HL-60/S4 treated with phorbol 12-myristate 13-acetate at 8.2 ng/mL for 4 days and 3 days (cell line): ENCODE measurements around the gene ERGIC1.
"Not testable (repeated sequence)": the region's sequence is repeated elsewhere in the genome, so short reads cannot be mapped to it uniquely, and the experiment has no call there.

Source experiments
- in situ Hi-C: fragments of 300-500 bp; cut with MboI; formaldehyde crosslinking; loops from 2 replicates; pipeline ENCODE4 v1.15.0; 2022; ENCODE audit warnings: low sequenced_read_pairs

ERGIC1 gene

DNA sequence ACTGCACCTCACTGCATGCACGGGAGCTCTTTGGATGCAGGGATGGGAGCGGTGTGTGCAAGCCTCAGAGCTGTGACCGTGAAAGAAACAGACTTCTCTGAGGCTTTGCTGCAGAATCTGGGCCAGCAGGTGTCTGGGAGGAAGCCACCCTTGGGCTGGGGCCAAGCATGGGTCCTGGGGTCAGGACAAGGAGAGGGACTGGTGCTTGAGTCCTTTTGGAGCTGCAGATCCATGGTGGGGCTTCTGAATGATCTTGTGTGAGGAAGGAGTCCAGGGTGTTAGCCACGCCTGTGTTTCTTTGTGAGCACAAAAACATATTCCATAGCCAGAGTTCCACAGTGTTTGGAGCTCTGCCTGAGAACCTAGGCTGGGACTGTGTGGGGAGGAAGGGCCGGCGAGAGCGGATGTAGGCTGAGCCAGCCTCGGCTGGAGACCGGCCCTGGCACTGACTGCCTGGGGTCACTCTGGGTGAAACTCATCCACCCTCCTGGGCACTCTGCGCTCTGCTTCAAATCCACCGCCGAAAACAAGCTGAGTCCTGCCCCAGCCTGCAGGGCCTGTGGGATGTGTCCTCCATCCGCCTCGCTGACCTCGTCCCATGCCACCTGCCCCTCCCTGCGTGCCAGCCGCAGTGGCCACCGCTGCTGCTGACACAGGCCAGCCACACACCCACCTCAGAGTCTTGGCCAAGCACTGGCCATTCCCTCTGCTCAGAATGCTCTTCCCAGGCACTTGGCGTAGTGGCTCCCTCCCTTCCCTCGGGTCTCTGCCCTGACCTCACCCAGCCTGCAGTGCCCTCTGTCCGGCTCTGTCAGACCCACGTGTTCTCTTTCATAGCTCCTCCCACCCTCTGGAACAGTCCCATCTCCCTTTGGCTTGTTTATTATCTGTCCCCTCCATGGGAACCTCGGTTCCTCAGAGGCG is 26.7 kb downstream of the ERGIC1 start:
- in situ Hi-C loops: no loop called here

DNA sequence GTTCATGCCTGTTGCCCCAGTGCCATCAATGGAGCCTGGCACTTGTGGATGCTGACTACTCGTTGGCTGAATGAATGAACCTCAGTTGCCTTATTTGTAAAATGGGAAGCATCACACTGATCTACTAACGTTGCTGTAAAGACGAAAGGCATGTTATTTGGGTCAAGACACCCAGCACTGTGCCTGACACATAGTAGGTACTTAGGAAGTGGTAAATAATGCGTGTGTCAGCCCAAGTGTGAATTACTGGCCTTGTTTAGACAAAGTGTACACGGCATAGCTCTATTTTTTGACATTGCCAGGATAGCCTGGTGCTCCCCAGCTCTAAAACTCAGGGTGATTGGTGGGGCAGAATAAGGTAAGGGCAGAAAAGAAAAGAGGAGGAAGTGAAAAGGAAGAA is 27.4 kb downstream of the ERGIC1 start:
- in situ Hi-C loops: no loop called here

DNA sequence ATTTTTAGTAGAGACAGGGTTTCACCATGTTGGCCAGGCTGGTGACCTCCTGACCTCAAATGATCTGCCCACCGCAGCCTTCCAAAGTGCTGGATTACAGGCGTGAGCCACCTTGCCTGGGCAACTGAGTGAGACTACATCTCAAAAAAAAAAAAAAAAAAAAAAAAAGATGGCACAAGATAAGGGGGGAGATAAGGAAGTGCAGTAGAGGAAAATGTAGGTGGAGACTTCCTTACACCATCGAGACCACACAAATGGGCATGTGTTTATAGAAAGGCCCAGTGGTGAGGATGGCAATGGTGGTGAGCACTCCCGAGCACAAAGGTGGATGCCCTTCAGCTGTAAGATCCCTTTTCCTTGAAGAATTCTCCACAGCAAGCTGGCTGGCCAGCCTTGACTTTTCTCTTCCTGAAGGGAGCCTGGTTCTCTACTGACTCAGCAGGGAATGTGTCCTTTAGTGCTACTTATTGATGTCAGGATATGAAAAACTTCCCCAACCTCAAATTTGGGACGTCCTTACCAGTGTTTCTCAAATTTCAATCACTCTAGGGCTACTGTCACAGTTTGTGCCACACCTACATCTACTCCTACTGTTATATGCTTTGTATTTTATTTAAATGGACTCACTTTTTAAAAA is 28.2 kb downstream of the ERGIC1 start:
- in situ Hi-C loops: no loop called here

DNA sequence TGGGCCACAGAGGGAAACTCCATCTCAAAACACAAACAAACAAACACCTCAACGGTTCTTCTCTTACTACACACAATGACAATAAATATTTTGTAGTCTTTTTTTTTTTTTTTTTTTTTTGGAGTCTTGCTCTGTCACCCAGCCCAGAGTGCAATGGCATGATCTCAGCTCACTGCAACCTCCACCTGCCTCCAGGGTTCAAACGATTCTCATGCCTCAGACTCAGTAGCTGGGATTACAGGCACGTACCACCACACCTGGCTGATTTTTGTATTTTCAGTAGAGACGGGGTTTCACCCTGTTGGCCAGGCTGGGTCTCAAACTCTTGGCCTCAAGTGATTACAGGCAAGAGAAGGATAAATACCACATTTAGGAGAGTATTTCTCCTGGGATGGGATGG is 30.1 kb downstream of the ERGIC1 start:
- in situ Hi-C loops: not testable (repeated sequence)

DNA sequence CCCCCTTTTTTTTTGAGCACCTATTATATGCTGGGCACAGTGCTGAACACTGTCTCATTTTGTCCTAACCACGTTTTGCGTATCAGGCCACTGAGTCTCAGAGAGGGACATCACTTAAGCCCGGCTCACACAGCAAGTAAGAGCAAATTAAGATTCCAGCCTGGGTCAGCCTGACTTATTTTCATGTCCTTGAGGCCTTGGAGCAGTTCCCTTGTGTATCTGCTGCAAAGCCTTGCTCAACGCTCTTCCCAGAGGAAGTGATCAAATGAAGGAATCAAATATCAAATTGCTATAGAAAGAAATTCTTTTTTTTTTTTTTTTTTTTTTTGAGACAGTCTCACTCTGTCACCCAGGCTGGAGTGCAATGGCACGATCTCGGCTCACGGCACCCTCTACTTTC is 30.7 kb downstream of the ERGIC1 start:
- in situ Hi-C loops: no loop called here

DNA sequence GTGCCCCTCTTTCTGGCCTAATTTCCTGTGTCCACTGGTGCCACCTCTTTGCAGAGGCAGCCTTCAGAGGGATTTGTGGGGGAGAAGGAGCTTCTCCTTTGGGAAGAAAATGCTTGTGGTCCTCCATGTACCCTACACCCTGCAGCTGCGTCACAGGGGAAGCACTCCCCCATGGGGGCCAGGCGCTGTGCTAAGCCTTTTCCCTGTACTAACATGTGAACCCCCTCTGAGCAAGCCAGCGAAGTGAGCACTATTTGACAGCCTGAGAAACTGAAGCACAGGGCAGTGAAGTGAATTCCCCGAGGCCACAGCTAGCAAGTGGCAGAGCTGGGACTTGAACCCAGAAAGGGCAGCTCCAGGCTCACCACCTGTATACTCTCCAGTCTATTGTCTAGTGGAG is 32.3 kb downstream of the ERGIC1 start:
- in situ Hi-C loops: no loop called here

DNA sequence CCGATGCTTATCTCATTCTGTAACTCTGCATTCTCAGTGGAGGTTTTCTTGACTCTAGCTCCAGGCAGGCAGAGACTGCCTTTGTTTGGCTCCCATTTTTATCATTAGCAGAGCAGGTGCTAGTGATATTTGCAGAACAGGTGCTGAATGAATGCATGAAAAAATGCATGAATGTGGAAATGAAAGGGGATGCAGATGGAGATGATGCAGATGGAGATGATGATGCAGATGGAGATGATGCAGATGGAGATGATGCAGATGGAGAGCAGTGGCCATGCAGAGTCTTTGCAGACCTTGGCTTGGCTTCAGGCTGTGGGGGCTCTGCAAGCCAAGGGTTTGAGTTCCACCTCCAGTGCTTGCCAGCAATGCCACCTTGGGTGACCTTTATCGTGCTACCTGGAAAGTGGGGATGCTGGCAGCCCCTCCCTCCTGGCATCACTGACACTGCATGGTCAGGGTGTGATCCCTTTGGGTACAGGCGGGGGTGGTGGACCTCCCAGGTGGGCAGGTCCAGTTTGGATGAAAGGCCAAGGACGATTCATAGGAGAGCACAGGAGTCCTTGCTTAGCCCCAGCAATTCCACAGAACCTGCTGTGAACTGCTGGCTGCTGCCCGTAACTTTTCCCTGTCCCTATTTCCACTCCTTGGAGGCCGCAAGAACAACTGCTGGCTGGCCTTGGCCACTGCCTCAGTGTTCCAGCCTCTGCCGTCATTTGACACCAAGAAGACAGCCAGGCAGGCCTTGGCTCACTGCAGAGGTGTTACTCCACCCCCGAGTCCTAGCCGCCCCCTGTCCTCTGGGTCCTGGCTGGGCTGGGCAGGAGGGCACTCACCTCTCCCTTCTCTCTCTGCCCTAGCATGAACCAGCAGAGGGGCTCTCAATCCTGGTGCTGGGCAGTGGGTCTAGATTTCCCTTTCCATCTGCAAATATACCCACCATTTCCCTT is 33.0 kb downstream of the ERGIC1 start:
- in situ Hi-C loops: no loop called here

DNA sequence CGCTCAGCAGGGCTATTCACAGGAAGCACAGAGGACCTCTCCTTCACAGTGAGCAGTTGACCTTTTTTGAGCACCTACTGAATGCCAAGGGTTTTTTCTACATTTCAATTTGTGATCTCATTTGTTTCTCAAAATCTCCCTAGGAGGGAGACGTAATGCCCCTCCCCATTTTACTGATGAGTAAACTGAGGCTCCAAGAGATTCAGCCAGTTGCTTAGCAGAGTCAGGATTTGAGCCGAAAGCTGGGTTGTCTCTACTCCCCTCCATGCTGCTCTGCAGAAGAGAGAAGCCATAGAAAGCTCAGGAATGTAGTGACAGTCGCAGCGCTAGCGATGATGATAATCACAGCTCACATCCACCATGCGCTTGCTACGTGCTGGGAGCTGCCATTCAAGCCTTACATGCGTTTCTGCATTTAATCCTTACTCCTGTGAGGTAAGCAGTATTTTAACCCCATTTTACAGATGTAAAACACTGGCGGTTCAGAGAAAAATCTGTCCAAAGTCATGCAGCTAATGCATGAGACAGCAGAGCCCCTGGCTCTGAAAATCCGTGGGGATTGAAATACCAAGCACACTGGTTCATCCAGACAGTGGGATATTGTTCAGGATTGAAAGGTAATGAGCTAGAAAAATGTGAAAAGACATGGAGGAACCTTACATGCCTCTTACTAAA is 33.8 kb downstream of the ERGIC1 start:
- in situ Hi-C loops: no loop called here

DNA sequence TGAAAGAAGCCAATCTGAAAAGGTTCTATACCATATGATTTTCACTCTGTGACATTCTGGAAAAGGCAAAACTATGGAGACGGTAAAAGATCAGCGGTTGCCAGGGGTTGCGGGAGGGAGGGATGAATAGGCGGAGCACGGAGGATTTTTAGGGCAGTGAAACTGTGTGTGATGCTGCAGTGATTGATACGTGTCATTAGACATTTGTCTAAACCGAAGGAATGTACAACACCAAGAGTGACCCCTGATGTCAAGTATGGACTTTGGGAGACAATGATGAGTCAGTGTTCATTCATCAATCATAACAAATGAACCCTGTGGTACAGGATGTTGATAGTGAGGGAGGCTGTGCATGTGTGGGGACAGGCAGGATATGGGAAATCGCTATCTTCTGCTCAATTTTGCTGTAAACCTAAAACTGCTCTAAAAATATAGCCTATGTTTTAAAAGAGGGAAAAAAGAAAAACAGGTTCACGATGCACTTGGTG is 34.4 kb downstream of the ERGIC1 start:
- in situ Hi-C loops: no loop called here

DNA sequence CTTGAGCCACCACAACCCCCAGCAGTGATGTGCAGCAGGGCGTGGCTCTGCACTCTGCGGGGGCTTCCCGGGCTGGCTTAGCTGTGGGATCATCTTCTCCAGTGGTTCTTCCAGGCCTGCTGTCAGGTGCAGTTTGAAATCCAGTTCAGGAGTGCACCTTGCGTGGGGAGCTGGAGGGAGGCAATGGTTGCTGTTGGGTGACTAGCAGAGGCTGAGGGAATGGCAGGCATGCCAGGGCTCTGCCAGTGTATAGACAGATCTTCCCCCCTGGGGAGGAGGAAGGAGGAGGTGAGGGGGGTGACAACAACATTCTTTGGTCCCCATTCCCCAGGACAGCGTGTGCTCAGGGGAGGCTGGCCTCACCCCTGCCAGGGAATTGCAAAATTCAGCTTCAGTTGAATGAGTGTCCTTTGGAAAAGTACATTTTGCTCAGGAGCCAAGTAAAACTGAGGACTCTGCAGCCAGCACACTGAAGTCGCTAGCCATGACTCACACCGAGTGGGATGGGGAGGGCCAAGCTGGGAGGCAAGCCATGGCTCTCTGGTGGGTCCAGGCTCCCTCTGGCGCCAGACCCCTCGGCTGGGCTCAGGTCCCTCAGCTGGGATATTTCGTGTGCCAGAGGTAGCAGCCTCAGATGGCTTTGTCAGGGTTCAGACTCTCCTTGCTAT is 35.0 kb downstream of the ERGIC1 start:
- in situ Hi-C loops: no loop called here

DNA sequence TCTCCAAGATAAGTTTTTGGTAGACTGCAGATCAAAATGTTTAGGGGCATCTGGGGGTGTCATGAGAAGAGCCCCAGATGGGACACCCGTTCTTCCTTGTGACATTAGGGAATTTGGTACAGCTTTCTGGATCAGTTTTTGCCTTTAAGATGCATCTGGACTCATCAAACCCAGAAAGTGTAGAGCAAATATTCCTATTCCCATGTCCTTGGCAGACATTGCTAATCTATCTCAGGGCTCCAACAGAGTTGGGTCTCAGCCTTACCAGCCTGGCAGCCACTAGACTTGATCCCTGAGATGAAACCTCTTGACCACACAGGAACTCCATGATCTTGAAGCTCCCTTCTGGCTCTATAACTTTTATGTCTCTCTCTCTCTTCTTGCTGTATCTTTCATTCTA is 35.6 kb downstream of the ERGIC1 start:
- in situ Hi-C loops: no loop called here

DNA sequence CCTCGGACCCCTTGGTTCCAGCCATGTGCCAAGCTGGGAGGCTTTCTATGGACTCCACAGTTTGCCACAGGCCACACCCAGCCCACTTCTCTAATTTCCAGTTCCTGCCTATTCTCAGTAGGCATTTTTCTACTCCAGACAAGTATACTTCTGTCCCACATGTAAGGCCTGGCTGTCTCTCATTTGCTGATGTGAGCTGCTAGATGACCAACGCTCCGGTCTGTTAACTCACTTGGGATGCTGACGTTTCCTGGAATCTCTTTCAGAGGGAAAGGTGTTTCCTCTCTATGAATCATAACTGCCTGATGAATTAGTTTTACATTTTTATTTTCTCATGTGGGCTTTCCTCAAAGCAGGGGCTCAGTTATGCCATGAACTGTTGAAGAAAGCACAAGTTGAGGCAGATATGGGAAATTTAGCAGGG is 36.3 kb downstream of the ERGIC1 start:
- in situ Hi-C loops: no loop called here

DNA sequence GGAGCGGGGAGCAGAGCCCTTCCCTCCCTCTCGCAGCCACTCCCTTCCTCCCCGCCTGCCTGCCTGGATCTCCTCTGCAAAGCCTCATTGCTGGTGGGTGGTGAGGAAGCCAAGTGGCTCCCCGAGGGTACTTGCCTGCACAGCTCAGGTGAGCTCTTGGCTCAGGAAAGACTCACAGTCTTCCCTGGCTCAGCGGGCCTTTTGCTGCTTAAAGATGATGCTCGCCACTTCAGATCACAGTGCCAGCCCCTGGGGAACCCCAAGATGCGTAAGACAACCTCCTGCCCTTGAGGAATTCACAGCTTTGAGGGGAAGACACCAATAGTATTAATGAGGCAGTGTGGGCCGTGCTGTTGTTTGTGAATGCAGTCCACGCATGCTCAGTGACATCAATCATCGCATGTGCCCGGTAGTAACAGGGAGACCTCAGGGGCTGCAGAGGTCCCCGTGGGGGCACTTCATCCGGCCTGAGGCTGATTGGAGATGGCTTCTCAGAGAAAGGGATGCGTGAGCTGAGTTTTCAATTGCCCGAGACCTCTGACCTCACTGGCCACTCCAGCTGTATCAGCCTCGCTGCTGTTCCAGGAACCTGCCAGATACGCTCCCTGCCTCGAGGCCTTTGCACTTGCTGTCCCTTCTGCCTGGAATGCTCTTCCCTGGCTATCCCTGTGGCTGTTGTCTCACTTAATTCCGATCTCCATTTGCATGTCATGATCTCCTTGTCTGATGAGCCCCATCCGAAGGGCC is 36.8 kb downstream of the ERGIC1 start:
- in situ Hi-C loops: no loop called here

DNA sequence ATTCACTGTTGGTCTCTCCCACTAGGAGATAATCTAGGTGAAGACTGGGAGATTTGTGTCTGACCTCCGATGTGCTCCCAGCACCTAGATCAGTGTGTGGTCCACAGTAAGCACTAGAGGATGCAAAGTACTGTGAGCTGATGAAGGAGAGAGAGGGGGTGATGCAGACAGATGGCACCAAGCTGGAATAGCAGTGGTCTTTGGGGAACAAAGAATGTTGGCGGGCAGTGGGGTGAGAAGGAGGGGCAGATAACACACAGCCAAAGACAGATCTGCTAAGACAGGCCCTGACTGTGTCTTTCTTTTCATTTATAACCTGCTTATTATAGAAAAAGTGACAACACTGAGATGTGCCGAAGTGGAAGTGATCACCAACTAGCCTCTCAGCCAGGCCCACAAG is 37.5 kb downstream of the ERGIC1 start:
- in situ Hi-C loops: no loop called here

DNA sequence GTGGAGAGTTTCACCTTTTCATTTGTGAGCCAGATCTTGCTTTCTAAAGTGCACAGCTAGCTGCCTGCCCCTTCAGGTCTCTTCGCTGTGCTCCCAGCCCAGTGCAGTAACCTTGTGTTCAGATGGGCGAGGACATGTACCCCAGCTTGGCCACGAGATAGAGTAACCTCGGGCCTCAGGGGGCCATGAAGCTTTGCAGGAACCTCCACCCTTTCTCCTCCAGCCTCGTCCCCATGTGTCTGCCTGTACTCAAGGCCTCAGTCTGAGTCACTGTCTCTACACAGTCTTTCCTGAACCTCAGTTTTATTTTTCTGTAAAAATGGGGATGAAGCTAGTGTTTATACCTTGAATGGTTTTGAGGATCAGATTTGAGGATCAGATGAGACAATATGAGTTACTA is 37.9 kb downstream of the ERGIC1 start:
- in situ Hi-C loops: no loop called here

DNA sequence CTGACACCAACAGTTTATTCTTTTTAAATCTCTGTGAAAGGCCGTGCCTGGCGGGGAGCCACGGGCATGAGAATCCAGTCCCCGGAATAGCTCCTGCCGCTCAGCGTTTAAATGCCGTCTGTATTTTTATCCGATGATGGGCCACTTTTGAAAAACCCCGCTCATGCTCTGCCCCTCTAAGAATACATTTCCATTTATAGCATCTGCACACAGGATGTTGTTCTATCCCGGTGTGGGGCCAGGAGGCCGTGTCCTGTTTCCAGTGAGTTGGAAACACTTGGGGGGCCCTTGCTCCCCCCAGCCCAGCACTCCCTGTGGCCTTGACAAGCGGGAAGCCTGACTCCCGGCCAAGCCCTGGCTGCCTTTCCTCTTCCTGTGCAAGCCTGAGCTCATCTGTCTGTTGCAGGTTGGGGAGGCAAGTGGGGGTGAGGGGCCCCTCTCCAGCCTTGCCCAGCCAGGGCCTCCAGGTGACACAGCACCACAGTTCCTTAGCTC is 39.0 kb downstream of the ERGIC1 start:
- in situ Hi-C loops: no loop called here

DNA sequence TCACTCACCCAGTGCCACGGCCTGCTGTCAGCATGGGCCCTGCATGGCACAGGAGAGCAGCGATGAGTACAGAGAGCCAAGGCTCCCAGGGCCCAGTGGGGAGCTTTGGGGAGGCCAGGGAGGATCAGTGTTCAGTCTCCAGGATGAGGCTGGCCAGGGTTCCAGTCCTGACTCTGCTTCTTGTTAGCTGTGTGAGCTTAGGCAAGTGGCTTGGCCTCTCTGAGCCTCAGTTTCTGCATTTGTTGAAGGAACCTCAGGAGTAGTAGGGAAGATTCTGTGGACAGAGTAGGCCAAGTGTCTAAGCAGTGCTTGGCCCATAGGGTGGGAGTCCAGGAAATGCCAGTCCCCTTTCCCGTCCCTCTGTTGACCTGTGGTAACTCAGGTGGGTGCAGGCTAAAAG is 39.5 kb downstream of the ERGIC1 start:
- in situ Hi-C loops: no loop called here

DNA sequence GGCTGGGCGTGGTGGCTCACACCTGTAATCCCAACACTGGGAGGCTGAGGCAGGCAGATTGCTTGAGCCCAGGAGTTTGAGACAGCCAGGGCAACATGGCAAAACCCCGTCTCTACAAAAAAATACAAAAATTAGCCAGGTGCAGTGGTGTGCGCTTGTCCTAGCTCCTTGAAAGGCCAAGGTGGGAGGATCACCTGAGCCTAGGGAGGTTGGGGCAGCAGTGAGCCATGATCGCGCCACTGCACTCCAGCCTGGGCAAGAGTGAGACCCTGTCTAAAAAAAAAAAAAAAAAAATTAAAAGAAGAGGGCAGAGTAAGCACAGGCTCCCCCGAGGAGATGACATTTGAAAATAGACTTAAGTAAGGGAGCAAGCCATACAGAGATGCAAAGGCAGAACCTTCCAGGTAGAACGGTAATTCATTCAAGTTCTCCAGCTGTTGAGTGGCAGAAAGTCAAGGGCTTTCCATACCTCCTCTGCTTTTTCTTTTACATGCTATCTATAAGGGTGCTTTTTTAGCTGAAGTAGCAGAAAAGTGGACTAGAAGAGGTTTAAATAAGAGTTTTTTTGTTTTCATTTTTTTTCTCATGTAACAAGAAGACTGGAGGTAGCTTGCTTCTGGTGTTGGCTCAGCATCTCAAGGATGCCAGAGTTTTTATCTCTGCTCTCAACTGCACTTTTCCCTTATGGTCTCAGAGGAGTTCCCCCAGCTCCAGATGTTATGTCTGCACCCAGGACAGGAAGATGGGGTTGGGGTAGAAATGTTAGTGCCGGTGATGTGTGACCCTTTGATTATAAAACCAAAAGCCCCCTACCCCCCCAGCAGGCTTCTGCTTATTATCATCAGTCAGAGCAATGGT is 40.8 kb downstream of the ERGIC1 start:
- in situ Hi-C loops: no loop called here
